Tibial artery (tissue), 4 donors: Measurements from ENCODE around the gene MISP3.

Experiments
- DNase-seq, 2 donors: peaks; one replicate each; pipeline ENCODE4 v3.0.0-alpha.2; 2019
- H3K27ac ChIP-seq, 2 donors: fragments of 200-600 bp; sonication (generic) in 1 of 2; 1 replicate in 1 of 2; 2 replicates in 1 of 2; pipeline ENCODE4 v1.5.1; 2018 to 2019; ENCODE audit warnings: mild to moderate bottlenecking in 1 of 2
- H3K27me3 ChIP-seq, 2 donors: fragments of 200-600 bp; sonication (generic) in 1 of 2; one replicate each; pipeline versions ENCODE4 v1.5.1 to v1.6.0; 2016 to 2019
- H3K36me3 ChIP-seq, 3 donors: fragments of 200-600 bp; sonication (generic) in 2 of 3; one replicate each; pipeline ENCODE4 v1.5.1; 2016 to 2019; ENCODE audit warnings: mild to moderate bottlenecking in 2 of 3
- H3K4me1 ChIP-seq, 4 donors: fragments of 200-600 bp; sonication (generic) in 2 of 4; 1 replicate in 3 of 4; 2 replicates in 1 of 4; pipeline ENCODE4 v1.5.1; 2016 to 2019
- H3K4me3 ChIP-seq, 2 donors: fragments of 200-600 bp; sonication (generic) in 1 of 2; 1 replicate in 1 of 2; 2 replicates in 1 of 2; pipeline ENCODE4 v1.5.1; 2018 to 2019; ENCODE audit warnings: mild to moderate bottlenecking in 2 of 2
- H3K9me3 ChIP-seq, 3 donors: fragments of 200-600 bp; sonication (generic) in 1 of 3; one replicate each; pipeline ENCODE4 v1.5.1; 2016 to 2019
- CTCF ChIP-seq, 2 experiments: fragments of 200-600 bp in 1 of 2; fragments of 450-650 bp in 1 of 2; IDR thresholded peaks; one replicate each; pipeline ENCODE4 v1.5.1; 2017 to 2019; ENCODE audit warnings: antibody characterized with exemption in 2 of 2, mild to moderate bottlenecking in 1 of 2, moderate library complexity in 1 of 2
- intact Hi-C: fragments of 100-400 bp; cut with DNase I; formaldehyde crosslinking; loops from one replicate; pipeline ENCODE4 v1.15.0; 2023; ENCODE audit warnings: low total_unique reads

MISP3 gene

GRCh38 chr19:14088634-14089411 is 16.2 kb downstream of the MISP3 start:
- Histone ChIP-seq H3K4me1 (peaks cover 0 to 21% (median 16%) of the 10 kb centered on the region in 4 donors), H3K4me3 (peak overlapping the region; percentile 71 to 86), H3K27ac (peak overlapping the region; percentile 94 to 99), H3K36me3 (peaks cover 0 to 15% (median 11%) of the 10 kb centered on the region in 3 donors), H3K27me3 (no peaks in the 10 kb centered on the region), H3K9me3 (peaks cover 0 to 8% (median 0%) of the 10 kb centered on the region in 3 donors)
- TF ChIP-seq CTCF (IDR thresholded peaks at IDR 0.05), result no peak
- DNase-seq, result no peak
- intact Hi-C loops, result no loop called here

- TF ChIP-seq CTCF (IDR thresholded peaks at IDR 0.05), result no peak
- peaks cover 0 to 20% (median 15%) of the 10 kb centered on the region in 4 donors for H3K4me1 ChIP-seq
- H3K4me3 ChIP-seq, result peak overlapping the region; percentile 71 to 86
- H3K27me3 ChIP-seq, result no peaks in the 10 kb centered on the region
- H3K9me3 ChIP-seq, result peaks cover 0 to 8% (median 0%) of the 10 kb centered on the region in 3 donors
- H3K27ac ChIP-seq, result peak overlapping the region; percentile 94 to 99
- peaks cover 0 to 15% (median 11%) of the 10 kb centered on the region in 3 donors for H3K36me3 ChIP-seq
- intact Hi-C loops, result no loop called here
- DNase-seq, result no peak
Measured at GRCh38 chr19:14089412-14089661, 16.8 kb downstream of the MISP3 start.

- peaks cover 0 to 8% (median 0%) of the 10 kb centered on the region in 3 donors for H3K9me3 ChIP-seq
- peak in 1 of 2 experiments; percentile 37 for TF ChIP-seq CTCF (IDR thresholded peaks at IDR 0.05)
- DNase-seq, result peak; percentile 47 to 71
- peaks cover 0 to 20% (median 15%) of the 10 kb centered on the region in 4 donors for H3K4me1 ChIP-seq
- H3K27me3 ChIP-seq, result no peaks in the 10 kb centered on the region
- intact Hi-C loops, result no loop called here
- peaks cover 0 to 15% (median 11%) of the 10 kb centered on the region in 3 donors for H3K36me3 ChIP-seq
- H3K27ac ChIP-seq, result peak overlapping the region; percentile 94 to 99
- peak overlapping the region; percentile 71 to 86 for H3K4me3 ChIP-seq
Measured at GRCh38 chr19:14089662-14090508, 17.3 kb downstream of the MISP3 start.

- peaks cover 0 to 20% (median 15%) of the 10 kb centered on the region in 4 donors for H3K4me1 ChIP-seq
- H3K36me3 ChIP-seq, result peaks cover 0 to 15% (median 11%) of the 10 kb centered on the region in 3 donors
- peak; percentile 93 to 96 for DNase-seq
- no peak for TF ChIP-seq CTCF (IDR thresholded peaks at IDR 0.05)
- H3K9me3 ChIP-seq, result peaks cover 0 to 8% (median 0%) of the 10 kb centered on the region in 3 donors
- peak within 1 kb of the TSS; percentile 71 to 86 for H3K4me3 ChIP-seq
- peak within 1 kb of the TSS; percentile 94 to 99 for H3K27ac ChIP-seq
- no peaks in the 10 kb centered on the region for H3K27me3 ChIP-seq
- intact Hi-C loops, result no loop called here
Measured at GRCh38 chr19:14090509-14091080, 18.0 kb downstream of the MISP3 start, which contains the start of gene SAMD1. Gene SAMD1 (minus strand): TSS chr19:14090751.

- H3K27me3 ChIP-seq, result no peaks in the 10 kb centered on the region
- peak overlapping the region; percentile 71 to 86 for H3K4me3 ChIP-seq
- H3K4me1 ChIP-seq, result peaks cover 0 to 20% (median 15%) of the 10 kb centered on the region in 4 donors
- H3K27ac ChIP-seq, result peak overlapping the region; percentile 94 to 99
- intact Hi-C loops, result no loop called here
- peaks cover 0 to 8% (median 0%) of the 10 kb centered on the region in 3 donors for H3K9me3 ChIP-seq
- H3K36me3 ChIP-seq, result peaks cover 2 to 17% (median 16%) of the 10 kb centered on the region in 3 donors
- DNase-seq, result peak in 1 of 2 donors; percentile 93
- TF ChIP-seq CTCF (IDR thresholded peaks at IDR 0.05), result peak; percentile 16 to 17
Measured at GRCh38 chr19:14091081-14091812, 18.7 kb downstream of the MISP3 start.
